OCI-LY7 (cell line): ENCODE measurements around the gene C11orf58. TPM values are rescaled to one million over a fixed set of nuclear protein-coding genes. Genes with fewer than 3 reads are reported as not detected.

Experiments used
- Bru-seq: library from RNA; stranded (reverse); fragments of 400-500 nt; gene quantifications from one replicate; lab custom pipeline; 2021; lab: Mats Ljungman, UMichigan
- BruChase-seq, 2 experiments: library from RNA; stranded (reverse); fragments of 400-500 nt; gene quantifications; one replicate each; lab custom pipeline; 2021; lab: Mats Ljungman, UMichigan
- BruUV-seq: library from RNA; stranded (reverse); fragments of 400-500 nt; replicated peaks from 2 replicates; lab custom pipeline; 2021; lab: Mats Ljungman, UMichigan
- CTCF ChIA-PET: fragments of 300-600 bp; sonication (Branson Sonifier 250); formaldehyde crosslinking; loops from one replicate; lab custom pipeline; 2022; ENCODE audit warnings: antibody characterized with exemption; ENCODE audit not compliant: unreplicated experiment; lab: Charles Lee
- POLR2A ChIA-PET: fragments of 300-600 bp; sonication (Branson Sonifier 250); formaldehyde crosslinking; loops from one replicate; lab custom pipeline; 2022; ENCODE audit warnings: antibody characterized with exemption; lab: Charles Lee
- DNase-seq: peaks from one replicate; pipeline ENCODE4 v3.0.0-alpha.2; 2015; ENCODE audit warnings: low spot score
- H2AFZ ChIP-seq: fragments of 200-600 bp; sonication (generic), shearing (Covaris generic); 2 replicates; pipeline ENCODE4 v1.6.1; 2014; ENCODE audit warnings: mild to moderate bottlenecking, antibody characterized with exemption, low read length, moderate library complexity
- H3K27ac ChIP-seq: fragments of 200-600 bp; sonication (generic); 2 replicates; pipeline ENCODE4 v1.5.1; 2014; ENCODE audit warnings: mixed run types, low read depth, mild to moderate bottlenecking, moderate library complexity, low read length, inconsistent platforms; ENCODE audit not compliant: poor library complexity, severe bottlenecking
- H3K36me3 ChIP-seq: fragments of 200-600 bp; sonication (generic); 2 replicates; pipeline ENCODE4 v1.6.1; 2014; ENCODE audit warnings: mild to moderate bottlenecking, antibody characterized with exemption, low read length, moderate library complexity, mixed read lengths; ENCODE audit not compliant: insufficient read depth
- H3K4me1 ChIP-seq: fragments of 200-600 bp; sonication (generic); 2 replicates; pipeline ENCODE4 v1.5.1; 2014; ENCODE audit warnings: mild to moderate bottlenecking, low read length; ENCODE audit not compliant: insufficient read depth, poor library complexity, severe bottlenecking
- H3K4me2 ChIP-seq: fragments of 200-600 bp; sonication (generic); 2 replicates; pipeline ENCODE4 v1.6.1; 2014; ENCODE audit warnings: mild to moderate bottlenecking, low read length
- H3K4me3 ChIP-seq: fragments of 200-600 bp; sonication (generic); 2 replicates; pipeline ENCODE4 v1.5.1; 2014; ENCODE audit warnings: mild to moderate bottlenecking, low read depth, low read length; ENCODE audit not compliant: poor library complexity, severe bottlenecking
- H3K79me2 ChIP-seq: fragments of 200-600 bp; sonication (generic); 2 replicates; pipeline ENCODE4 v1.6.1; 2016; ENCODE audit warnings: low read depth, mild to moderate bottlenecking, low read length, moderate library complexity, mixed read lengths; ENCODE audit not compliant: insufficient read depth
- H3K9me2 ChIP-seq: fragments of 200-600 bp; sonication (generic); 2 replicates; pipeline ENCODE4 v1.6.1; 2016; ENCODE audit warnings: mild to moderate bottlenecking, low read length, mixed read lengths; ENCODE audit not compliant: insufficient read depth
- H3K9me3 ChIP-seq: fragments of 200-600 bp; sonication (generic); 2 replicates; pipeline ENCODE4 v1.6.1; 2014; ENCODE audit warnings: mild to moderate bottlenecking, mixed run types, low read length, mixed read lengths
- H4K20me1 ChIP-seq: fragments of 200-600 bp; sonication (generic); 2 replicates; pipeline ENCODE4 v1.6.1; 2014; ENCODE audit warnings: mild to moderate bottlenecking, antibody characterized with exemption, low read length, moderate library complexity, mixed read lengths; ENCODE audit not compliant: insufficient read depth
- CTCF ChIP-seq: fragments of 200-600 bp; sonication (generic); conservative IDR thresholded peaks from 2 replicates; pipeline ENCODE4 v1.5.1; 2014; ENCODE audit warnings: mild to moderate bottlenecking, antibody characterized with exemption, low read length, moderate library complexity, mixed read lengths
- EZH2phosphoT487 ChIP-seq: fragments of 200-600 bp; sonication (generic); IDR thresholded peaks from 2 replicates; pipeline ENCODE4 v1.6.1; 2018; ENCODE audit warnings: low read depth, borderline replicate concordance, mild to moderate bottlenecking, mixed run types, antibody characterized with exemption, low read length, moderate library complexity, mixed read lengths
- intact Hi-C: fragments of 100-400 bp; cut with micrococcal nuclease; formaldehyde crosslinking; loops from one replicate; pipeline ENCODE4 v1.10.0; 2022; ENCODE audit not compliant: unreplicated experiment
- long read RNA-seq: library from polyadenylated mRNA; stranded (forward); transcript quantifications from one replicate; pipeline ENCODE4 v2.0.0, GENCODE V29; 2022
- total RNA-seq, 2 experiments: library from RNA; depleted of rRNA in 1 of 2; stranded (reverse); fragments of >200 nt in 1 of 2; shearing (Covaris generic) in 1 of 2; gene quantifications; 2 replicates each; pipeline ENCODE4 v1.2.3, GENCODE V29; 2014 to 2022

Gene C11orf58
- 118 and 168 TPM in 2 replicates for total RNA-seq (2014; rRNA removed; shearing (Covaris generic))
- 131 and 146 TPM in 2 replicates for total RNA-seq (2022)
- percentile 94 among the genes with signal in this experiment for Bru-seq, nascent RNA
- percentile 96 among the genes with signal in this experiment for BruChase-seq, experiment 1, labeled RNA remaining after a 6-hour chase
- percentile 94 among the genes with signal in this experiment for BruChase-seq, experiment 2, labeled RNA remaining after a 2-hour chase
- long read RNA-seq, transcript C11orf58-201 (5 exons, 2,049 nt) = major isoform, 299 of 332 reads
- long read RNA-seq, partial matches to known transcripts = 8 of 332 reads
- long read RNA-seq, other reads (novel, unspliced or antisense) = 20 of 332 reads

GRCh38 chr11:16738193-16738946 is at the start of gene C11orf58:
C11orf58 (plus strand) TSS chr11:16738647; CDS start chr11:16738779, 132 bp downstream.
- ChIA-PET POLR2A (interaction anchor here (0.9 to 1.6 kb wide), 2 partner anchors 11 to 537 kb away, joined by 4 read pairs; partner anchors contain the start of gene NUCB2), CTCF (no interaction called here)
- H4K20me1 ChIP-seq = peaks cover 21% of the 10 kb centered on the region; the same call in 1 of the 2 replicates
- H3K79me2 ChIP-seq = peaks cover 49% of the 10 kb centered on the region
- TF ChIP-seq EZH2phosphoT487 = no peak
- TF ChIP-seq CTCF = no peak
- peak within 1 kb of the TSS; percentile 79 for H3K4me3 ChIP-seq
- H3K4me2 ChIP-seq = peak within 1 kb of the TSS; percentile 90
- H3K27ac ChIP-seq = peak within 1 kb of the TSS; percentile 65
- peaks cover 35% of the 10 kb centered on the region for H3K4me1 ChIP-seq
- no peaks in the 10 kb centered on the region for H3K9me2 ChIP-seq
- peak; percentile 97 for DNase-seq
- peak within 1 kb of the TSS; percentile 85 for H2AFZ ChIP-seq
- no peaks in the 10 kb centered on the region for H3K9me3 ChIP-seq
- intact Hi-C loops = loop anchor here (10.0 kb wide), 1 partner anchor 1854 kb away; no protein-coding TSS in a partner anchor
- BruUV-seq = no TSS peak
- peaks cover 37% of the 10 kb centered on the region for H3K36me3 ChIP-seq

DNA sequence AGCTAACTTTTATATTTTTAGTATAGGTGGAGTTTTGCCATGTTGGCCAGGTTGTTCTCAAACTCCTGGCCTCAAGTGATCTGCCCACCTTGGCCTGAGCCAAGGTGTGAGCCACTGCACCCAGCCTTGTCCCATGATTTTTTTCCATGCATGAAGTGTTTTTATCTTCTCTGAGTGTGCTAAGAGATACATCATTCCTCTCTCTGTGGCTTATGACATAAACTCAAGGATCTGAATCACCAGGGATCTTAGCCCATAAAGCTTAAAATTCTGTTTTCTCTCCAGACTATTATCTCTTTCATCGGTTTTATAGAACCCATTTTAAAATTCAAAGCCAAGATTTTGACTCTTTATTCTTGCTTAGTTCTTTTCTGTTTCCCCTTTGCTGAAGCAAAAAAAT is 48.4 kb upstream of the C11orf58 start:
- no peak overlapping the region for H2AFZ ChIP-seq
- intact Hi-C loops = no loop called here
- H3K9me2 ChIP-seq = no peaks in the 10 kb centered on the region
- CTCF ChIA-PET = no interaction called here
- no peak for TF ChIP-seq EZH2phosphoT487
- no peak for TF ChIP-seq CTCF
- DNase-seq = no peak
- no peaks in the 10 kb centered on the region for H3K36me3 ChIP-seq
- H3K9me3 ChIP-seq = no peaks in the 10 kb centered on the region
- H4K20me1 ChIP-seq = no peaks in the 10 kb centered on the region
- no peak overlapping the region for H3K4me3 ChIP-seq
- POLR2A ChIA-PET = no interaction called here
- H3K27ac ChIP-seq = no peak overlapping the region
- BruUV-seq = no TSS peak
- no peaks in the 10 kb centered on the region for H3K79me2 ChIP-seq
- no peak overlapping the region for H3K4me2 ChIP-seq
- no peaks in the 10 kb centered on the region for H3K4me1 ChIP-seq
